Measurements from ENCODE around the gene UGT1A4. TPM values are rescaled to one million over a fixed set of nuclear protein-coding genes. Genes with fewer than 3 reads are reported as not detected.
A peak's percentile ranks its signal among the peaks of the same experiment; 100 is the strongest.

The UGT1A4 gene
- total RNA-seq, 3 donors from 2014 or later (not counting 1 experiment from before 2014, with no cell fraction given), result not detected

GRCh38 chr2:233679196-233679595, 39.3 kb upstream of the UGT1A4 start:
- TF ChIP-seq, protein P1, sequence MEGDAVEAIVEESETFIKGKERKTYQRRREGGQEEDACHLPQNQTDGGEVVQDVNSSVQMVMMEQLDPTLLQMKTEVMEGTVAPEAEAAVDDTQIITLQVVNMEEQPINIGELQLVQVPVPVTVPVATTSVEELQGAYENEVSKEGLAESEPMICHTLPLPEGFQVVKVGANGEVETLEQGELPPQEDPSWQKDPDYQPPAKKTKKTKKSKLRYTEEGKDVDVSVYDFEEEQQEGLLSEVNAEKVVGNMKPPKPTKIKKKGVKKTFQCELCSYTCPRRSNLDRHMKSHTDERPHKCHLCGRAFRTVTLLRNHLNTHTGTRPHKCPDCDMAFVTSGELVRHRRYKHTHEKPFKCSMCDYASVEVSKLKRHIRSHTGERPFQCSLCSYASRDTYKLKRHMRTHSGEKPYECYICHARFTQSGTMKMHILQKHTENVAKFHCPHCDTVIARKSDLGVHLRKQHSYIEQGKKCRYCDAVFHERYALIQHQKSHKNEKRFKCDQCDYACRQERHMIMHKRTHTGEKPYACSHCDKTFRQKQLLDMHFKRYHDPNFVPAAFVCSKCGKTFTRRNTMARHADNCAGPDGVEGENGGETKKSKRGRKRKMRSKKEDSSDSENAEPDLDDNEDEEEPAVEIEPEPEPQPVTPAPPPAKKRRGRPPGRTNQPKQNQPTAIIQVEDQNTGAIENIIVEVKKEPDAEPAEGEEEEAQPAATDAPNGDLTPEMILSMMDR (IDR thresholded peaks at IDR 0.05), result no peak
- Histone ChIP-seq H3K4me3 (ENCODE audit: low read length) (no peak overlapping the region), H3K4me1 (ENCODE audit: control insufficient read depth, insufficient read depth, low read length) (no peaks in the 10 kb centered on the region), H3K36me3 (ENCODE audit: control insufficient read depth, insufficient read depth, low read length) (no peaks in the 10 kb centered on the region), H3K27me3 (ENCODE audit: control insufficient read depth, insufficient read depth, low read length) (no peaks in the 10 kb centered on the region), H3K27ac (ENCODE audit: low read length) (no peak overlapping the region), H3K9me3 (ENCODE audit: control insufficient read depth, insufficient read depth, low read length) (no peaks in the 10 kb centered on the region)
- WGBS (ENCODE audit: insufficient coverage), result 61% methylated on average over 4 of the region's 4 CpGs
- H3K4me3 Mint-ChIP-seq, result no peak overlapping the region
- H3K27me3 Mint-ChIP-seq (ENCODE audit: low read depth in 2 of 2), result peaks cover 5 to 22% of the 10 kb centered on the region in 2 donors
- no peaks in the 10 kb centered on the region for H3K9me3 Mint-ChIP-seq
- H3K36me3 Mint-ChIP-seq, result no peaks in the 10 kb centered on the region
- DNase-seq (no peak), ATAC-seq (no peak)
- no peaks in the 10 kb centered on the region for H3K4me1 Mint-ChIP-seq
- H3K27ac Mint-ChIP-seq, result no peak overlapping the region
- intact Hi-C loops (cut with micrococcal nuclease), result no loop called here

GRCh38 chr2:233680361-233681045, 38.0 kb upstream of the UGT1A4 start:
- H3K27me3 ChIP-seq (ENCODE audit: control insufficient read depth, insufficient read depth, low read length), result no peaks in the 10 kb centered on the region
- H3K4me3 ChIP-seq (ENCODE audit: low read length), result no peak overlapping the region
- peaks cover 5 to 22% of the 10 kb centered on the region in 2 donors for H3K27me3 Mint-ChIP-seq (ENCODE audit: low read depth in 2 of 2)
- no peak for ATAC-seq
- H3K27ac ChIP-seq (ENCODE audit: low read length), result no peak overlapping the region
- no peaks in the 10 kb centered on the region for H3K4me1 ChIP-seq (ENCODE audit: control insufficient read depth, insufficient read depth, low read length)
- DNase-seq, result no peak
- H3K36me3 Mint-ChIP-seq, result no peaks in the 10 kb centered on the region
- H3K4me1 Mint-ChIP-seq, result no peaks in the 10 kb centered on the region
- no peak overlapping the region for H3K27ac Mint-ChIP-seq
- TF ChIP-seq, protein P1 (IDR thresholded peaks at IDR 0.05), result no peak
- H3K9me3 Mint-ChIP-seq, result no peaks in the 10 kb centered on the region
- 91% methylated on average over 4 of the region's 4 CpGs for WGBS (ENCODE audit: insufficient coverage)
- intact Hi-C loops (cut with micrococcal nuclease), result no loop called here
- no peaks in the 10 kb centered on the region for H3K9me3 ChIP-seq (ENCODE audit: control insufficient read depth, insufficient read depth, low read length)
- H3K4me3 Mint-ChIP-seq, result no peak overlapping the region
- H3K36me3 ChIP-seq (ENCODE audit: control insufficient read depth, insufficient read depth, low read length), result no peaks in the 10 kb centered on the region

DNA sequence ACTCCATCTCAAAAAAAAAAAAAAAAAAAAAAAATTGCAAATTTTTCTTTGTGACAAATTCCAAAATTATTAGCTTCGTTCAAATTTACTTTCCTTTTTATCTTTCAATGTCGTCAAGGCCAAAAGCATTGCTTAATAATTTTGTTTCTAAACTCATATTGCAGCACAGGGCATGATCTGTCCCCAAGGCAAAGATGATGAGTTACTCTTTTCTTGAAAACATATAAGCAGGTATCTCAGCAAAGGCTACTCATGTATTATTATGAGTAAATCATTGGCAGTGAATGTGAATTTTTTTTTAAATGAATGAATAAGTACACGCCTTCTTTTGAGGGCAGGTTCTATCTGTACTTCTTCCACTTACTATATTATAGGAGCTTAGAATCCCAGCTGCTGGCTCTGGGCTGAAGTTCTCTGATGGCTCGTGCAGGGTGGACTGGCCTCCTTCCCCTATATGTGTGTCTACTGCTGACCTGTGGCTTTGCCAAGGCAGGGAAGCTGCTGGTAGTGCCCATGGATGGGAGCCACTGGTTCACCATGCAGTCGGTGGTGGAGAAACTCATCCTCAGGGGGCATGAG, 36.9 kb upstream of the UGT1A4 start, which contains the start of gene UGT1A7:
UGT1A7 (plus strand) TSS at position 381 of the 579 bp plus-strand sequence; CDS start at position 418, 37 bp downstream.
- no peaks in the 10 kb centered on the region for H3K4me1 Mint-ChIP-seq
- H3K9me3 Mint-ChIP-seq, result no peaks in the 10 kb centered on the region
- no peak within 1 kb of the TSS for H3K4me3 ChIP-seq (ENCODE audit: low read length)
- no peak within 1 kb of the TSS for H3K4me3 Mint-ChIP-seq
- peak in 1 of 3 donors; percentile 10 for ATAC-seq
- intact Hi-C loops (cut with micrococcal nuclease), result no loop called here
- no peaks in the 10 kb centered on the region for H3K36me3 Mint-ChIP-seq
- H3K27me3 ChIP-seq (ENCODE audit: control insufficient read depth, insufficient read depth, low read length), result no peaks in the 10 kb centered on the region
- no peak within 1 kb of the TSS for H3K27ac ChIP-seq (ENCODE audit: low read length)
- no peak for DNase-seq
- H3K9me3 ChIP-seq (ENCODE audit: control insufficient read depth, insufficient read depth, low read length), result no peaks in the 10 kb centered on the region
- H3K27ac Mint-ChIP-seq, result no peak within 1 kb of the TSS
- TF ChIP-seq, protein P1 (IDR thresholded peaks at IDR 0.05), result no peak
- H3K27me3 Mint-ChIP-seq (ENCODE audit: low read depth in 2 of 2), result peaks cover 4 to 24% of the 10 kb centered on the region in 2 donors
- H3K36me3 ChIP-seq (ENCODE audit: control insufficient read depth, insufficient read depth, low read length), result no peaks in the 10 kb centered on the region
- 95% methylated on average over 4 of the region's 5 CpGs for WGBS (ENCODE audit: insufficient coverage)
- no peaks in the 10 kb centered on the region for H3K4me1 ChIP-seq (ENCODE audit: control insufficient read depth, insufficient read depth, low read length)

Measured in natural killer cell (primary cell).